ENCODE measurements around the gene ZNF76.
"Not testable (repeated sequence)": the region's sequence is repeated elsewhere in the genome, so short reads cannot be mapped to it uniquely, and the experiment has no call there.

The ZNF76 gene

GRCh38 chr6:35304299-35304698 is 44.8 kb downstream of the ZNF76 start:
- no peak for DNase-seq

- no peak for DNase-seq
Observed at GRCh38 chr6:35305117-35305516, 45.6 kb downstream of the ZNF76 start.

GRCh38 chr6:35307138-35307537 is 47.6 kb downstream of the ZNF76 start:
- not testable (repeated sequence) for DNase-seq

- not testable (repeated sequence) for DNase-seq
Observed at GRCh38 chr6:35308543-35308942, 49.0 kb downstream of the ZNF76 start.

DNA sequence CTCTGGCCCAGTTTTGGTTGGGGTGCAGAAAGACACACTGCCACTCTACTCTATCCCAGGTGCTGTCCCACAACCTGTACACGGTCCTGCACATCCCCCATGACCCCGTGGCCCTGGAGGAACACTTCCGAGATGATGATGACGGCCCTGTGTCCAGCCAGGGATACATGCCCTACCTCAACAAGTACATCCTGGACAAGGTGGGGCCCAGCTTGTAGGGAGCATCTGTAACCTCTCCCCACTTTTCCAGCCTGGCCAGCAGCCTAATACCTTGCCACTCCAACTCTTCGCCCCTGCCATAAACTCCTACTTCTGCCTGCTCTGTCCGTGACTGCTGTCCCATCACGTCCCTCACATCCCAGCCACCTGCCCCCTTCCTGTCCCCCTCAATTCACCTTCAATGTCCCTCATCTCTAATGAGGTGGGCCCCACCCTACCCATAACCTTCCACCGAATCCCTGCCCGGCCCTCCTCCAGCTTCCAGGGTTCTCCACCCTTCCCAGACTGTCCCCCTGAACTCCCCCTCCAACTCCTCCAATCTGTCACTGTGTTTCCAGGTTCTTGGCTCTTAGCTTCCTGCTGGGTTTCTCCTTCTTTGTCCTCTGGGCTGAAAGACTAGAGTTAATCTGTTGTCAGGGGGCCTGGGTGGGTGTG is 50.2 kb downstream of the ZNF76 start:
- DNase-seq, result no peak

DNA sequence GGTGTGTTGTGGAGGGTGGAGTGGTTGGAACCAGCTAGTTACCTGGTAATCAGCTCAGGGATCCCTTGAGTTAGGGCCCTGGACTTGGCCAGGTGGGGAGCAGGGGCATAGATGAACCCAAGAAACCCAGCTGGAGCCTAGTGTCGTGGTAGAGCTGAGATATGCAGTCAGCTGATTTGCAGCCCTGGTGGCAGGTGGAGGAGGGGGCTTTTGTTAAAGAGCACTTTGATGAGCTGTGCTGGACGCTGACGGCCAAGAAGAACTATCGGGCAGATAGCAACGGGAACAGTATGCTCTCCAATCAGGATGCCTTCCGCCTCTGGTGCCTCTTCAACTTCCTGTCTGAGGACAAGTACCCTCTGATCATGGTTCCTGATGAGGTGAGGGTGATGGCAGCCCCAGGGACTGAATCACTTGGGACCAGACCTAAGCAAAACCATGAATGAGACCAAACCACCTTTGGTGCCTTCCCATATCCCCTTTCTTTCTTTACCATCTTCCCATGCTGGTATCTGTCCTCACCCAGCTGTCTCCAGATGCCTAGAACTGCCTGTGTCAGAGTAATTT is 50.8 kb downstream of the ZNF76 start:
- no peak for DNase-seq

- no peak for DNase-seq
Observed at GRCh38 chr6:35311390-35312075, 52.0 kb downstream of the ZNF76 start.

DNA sequence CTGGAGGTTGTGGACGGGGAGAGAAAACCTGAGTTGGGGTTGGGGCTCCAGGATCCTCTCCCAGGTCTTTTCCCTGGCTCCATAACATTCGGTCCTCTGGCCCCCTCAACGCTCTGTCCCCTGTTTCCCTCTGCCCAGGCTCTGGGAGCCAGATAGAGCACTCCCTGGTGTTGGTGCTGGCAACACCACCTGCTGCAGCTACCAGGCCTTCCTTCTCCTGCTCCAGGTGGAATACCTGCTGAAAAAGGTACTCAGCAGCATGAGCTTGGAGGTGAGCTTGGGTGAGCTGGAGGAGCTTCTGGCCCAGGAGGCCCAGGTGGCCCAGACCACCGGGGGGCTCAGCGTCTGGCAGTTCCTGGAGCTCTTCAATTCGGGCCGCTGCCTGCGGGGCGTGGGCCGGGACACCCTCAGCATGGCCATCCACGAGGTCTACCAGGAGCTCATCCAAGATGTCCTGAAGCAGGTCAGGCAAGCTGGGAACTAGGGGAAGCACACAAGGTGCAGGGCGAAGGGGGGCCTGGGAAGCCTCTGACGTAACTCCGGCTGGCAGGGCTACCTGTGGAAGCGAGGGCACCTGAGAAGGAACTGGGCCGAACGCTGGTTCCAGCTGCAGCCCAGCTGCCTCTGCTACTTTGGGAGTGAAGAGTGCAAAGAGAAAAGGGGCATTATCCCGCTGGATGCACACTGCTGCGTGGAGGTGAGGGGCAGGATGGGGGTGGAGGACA is 52.7 kb downstream of the ZNF76 start:
- no peak for DNase-seq

GRCh38 chr6:35312807-35313206 is 53.3 kb downstream of the ZNF76 start:
- DNase-seq, result no peak

DNA sequence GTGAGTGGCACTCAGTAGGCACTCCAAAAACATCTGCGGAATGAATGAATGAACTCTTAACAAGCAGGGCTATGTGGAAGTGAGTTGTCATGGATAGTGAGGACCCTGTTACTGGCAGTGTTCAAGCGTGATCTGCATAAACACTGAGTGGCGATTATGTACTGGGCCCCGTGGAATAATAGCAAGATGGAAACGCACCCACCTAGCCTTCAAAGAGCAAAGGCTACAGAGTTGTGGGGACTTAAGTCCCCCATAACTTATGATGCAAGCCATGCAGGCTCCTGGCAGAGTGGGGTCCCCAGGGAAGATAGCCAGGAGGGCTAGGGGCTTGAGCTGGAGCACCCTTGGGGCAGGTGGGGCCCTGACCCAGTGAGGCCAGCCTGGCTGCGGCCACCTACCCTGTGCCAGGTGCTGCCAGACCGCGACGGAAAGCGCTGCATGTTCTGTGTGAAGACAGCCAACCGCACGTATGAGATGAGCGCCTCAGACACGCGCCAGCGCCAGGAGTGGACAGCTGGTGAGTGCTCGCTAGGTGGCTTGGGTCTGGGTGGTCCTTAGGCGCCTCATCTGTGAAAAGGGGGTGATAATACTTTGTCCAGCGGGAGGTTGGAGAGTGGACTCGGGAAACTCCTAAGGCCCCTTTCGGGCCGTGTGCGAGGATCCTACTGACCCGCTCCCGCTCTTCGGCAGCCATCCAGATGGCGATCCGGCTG is 58.1 kb downstream of the ZNF76 start:
- DNase-seq, result no peak

DNA sequence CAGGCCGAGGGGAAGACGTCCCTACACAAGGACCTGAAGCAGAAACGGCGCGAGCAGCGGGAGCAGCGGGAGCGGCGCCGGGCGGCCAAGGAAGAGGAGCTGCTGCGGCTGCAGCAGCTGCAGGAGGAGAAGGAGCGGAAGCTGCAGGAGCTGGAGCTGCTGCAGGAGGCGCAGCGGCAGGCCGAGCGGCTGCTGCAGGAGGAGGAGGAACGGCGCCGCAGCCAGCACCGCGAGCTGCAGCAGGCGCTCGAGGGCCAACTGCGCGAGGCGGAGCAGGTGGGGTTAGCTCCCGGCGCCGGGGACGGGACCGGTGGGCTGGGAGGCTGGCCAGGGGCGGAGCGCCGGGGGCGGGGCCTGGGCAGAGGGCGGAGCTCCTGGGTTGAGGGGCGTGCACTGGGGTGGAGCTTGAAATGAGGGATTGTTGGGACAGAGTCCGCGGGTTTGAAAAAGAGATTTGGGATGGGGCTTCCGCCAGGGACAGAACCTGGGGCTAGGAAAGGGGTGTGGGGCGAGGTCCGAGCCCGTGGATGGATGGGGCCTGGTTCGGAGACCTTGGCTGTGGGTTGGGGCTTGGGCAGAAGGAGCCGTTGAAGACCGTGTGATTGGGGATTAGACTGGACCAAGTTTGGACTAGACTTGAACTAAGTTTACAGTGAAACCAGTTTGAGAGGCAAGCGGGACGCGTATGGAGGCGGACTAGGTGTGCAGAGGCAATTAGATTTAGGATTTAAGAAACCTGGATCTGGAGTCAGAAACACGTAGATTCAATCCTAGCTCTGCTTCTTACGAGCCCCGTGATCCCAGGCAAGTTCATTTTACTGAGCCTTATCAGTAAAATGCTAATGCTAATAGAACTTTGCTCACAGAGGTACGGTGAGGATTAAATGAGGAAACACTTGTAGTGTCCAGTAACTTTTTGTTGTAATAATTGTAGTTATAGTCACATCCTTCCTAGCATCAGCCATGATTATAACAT is 58.9 kb downstream of the ZNF76 start:
- peak; percentile 89 for DNase-seq

GRCh38 chr6:35319346-35320030 is 60.0 kb downstream of the ZNF76 start:
- DNase-seq, result no peak

GRCh38 chr6:35320031-35320410 is 60.5 kb downstream of the ZNF76 start:
- no peak for DNase-seq

DNA sequence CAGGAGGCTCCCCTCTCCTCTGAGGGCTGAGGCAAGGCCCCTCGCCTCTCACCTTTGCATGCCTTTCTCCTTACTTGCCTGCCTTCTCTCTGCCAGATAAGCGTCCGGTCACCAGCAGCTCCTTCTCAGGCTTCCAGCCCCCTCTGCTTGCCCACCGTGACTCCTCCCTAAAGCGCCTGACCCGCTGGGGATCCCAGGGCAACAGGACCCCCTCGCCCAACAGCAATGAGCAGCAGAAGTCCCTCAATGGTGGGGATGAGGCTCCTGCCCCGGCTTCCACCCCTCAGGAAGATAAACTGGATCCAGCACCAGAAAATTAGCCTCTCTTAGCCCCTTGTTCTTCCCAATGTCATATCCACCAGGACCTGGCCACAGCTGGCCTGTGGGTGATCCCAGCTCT is 61.6 kb downstream of the ZNF76 start:
- no peak for DNase-seq

- DNase-seq, result peak; percentile 37
Observed at GRCh38 chr6:35327349-35328027, 68.0 kb downstream of the ZNF76 start.

DNA sequence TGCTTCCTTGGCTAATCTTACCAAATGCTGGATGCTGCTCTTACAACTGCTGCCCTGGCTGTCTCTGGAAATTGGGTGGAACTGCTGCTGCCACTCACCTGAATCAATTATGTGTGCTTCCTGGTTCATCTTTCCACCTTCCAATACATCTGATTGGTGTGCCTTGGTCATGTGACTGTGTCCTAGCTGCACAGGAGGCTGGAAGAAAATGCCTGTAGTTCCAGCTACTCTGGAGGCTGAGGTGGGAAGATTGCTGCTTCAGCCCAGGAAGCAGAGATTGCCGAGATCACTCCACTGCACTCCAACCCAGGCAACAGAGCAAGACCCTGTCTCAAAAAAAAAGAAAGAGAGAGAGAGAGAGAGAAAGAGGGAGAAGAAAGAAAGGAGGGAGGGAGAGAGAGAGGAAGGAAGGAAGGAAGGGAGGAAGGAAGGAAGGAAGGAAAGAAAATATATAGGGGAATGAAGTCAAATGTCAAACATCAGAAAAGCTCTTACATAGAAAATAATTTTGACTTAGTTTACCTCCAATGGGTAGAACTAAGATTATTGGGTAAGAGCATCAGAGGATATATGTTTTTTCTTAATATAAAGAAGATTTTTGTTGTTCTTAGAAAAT is 68.7 kb downstream of the ZNF76 start:
- no peak for DNase-seq

GRCh38 chr6:35328965-35329364 is 69.4 kb downstream of the ZNF76 start:
- DNase-seq, result not testable (repeated sequence)

DNA sequence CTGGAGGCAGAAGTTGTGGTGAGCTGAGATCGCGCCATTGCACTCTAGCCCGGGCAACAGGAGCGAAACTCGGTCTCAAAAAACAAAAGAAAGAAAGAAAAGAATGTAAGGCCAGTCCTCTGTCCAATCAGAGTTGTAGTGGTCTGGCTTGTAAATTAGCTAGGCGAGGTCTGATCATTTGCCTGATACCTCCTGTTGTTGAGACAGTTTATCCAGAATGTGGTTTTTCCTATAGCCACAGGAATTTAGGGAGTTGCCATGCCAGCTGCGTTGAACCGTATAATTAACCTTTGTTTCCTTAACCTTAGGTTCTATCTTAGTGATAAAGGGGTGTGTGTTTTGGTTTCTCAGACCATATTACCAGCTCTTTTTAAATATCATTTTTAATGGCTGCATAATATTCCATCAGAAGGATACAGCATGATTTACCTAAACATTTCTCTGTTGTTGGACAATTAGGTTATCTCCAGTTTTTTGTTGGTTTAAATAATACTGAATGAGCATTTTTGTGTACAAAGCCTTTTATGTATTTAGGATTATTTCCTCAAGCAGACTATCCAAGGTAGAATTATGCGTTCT is 71.1 kb downstream of the ZNF76 start:
- no peak for DNase-seq

- DNase-seq, result peak; percentile 95
Observed at GRCh38 chr6:35332074-35332887, 72.7 kb downstream of the ZNF76 start.

Measured in NCI-H345 (cell line).